ENCODE measurements around the gene EFNA1.

- TF ChIP-seq TAF1 (IDR thresholded peaks at IDR 0.05; ENCODE audit: borderline replicate concordance, low read depth, low read length) (no peak), POLR2A (IDR thresholded peaks at IDR 0.05; ENCODE audit: low read depth, low read length) (no peak)
These were observed 2.9 kb upstream of the EFNA1 start for GRCh38 chr1:155124503-155125463.
